ENCODE measurements around the gene ZBTB20.

The ZBTB20 gene

DNA sequence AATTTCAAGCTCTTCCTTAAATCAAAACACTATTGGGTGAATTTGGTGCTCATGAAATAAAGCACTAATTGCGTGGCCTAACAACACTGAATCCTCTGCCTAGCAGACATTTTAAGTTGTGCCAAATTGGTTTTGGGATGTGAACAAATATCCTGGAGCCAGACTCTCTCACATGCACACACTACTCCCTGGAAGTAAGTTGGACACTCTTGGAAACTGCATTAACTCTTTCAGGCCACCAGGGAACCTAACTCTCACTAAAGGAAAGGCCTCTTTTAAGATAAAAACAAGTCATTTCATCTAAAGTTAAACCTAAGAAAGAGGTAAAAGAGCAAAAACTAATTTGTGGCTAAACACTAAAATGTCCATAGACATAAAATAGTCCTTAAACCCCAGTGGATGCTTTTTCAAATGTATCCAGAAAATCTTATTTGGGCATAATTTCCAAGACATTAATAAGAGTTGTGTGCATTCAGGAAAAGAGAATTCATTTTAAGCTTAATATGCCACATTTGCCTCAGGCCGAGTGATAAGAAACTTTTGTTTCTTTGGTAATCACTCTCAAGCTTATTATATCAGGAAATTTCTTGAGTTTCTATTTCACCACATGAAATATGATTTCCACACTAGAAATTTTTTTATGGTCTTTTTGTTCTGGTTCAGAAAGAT, 61.8 kb downstream of the ZBTB20 start:
- H3K9ac ChIP-seq (ENCODE audit: low read depth, low read length): no peak overlapping the region
- no peak for TF ChIP-seq EZH2 (IDR thresholded peaks at IDR 0.05; ENCODE audit: borderline replicate concordance, low read depth, low read length, severe bottlenecking)
- TF ChIP-seq, protein P1, sequence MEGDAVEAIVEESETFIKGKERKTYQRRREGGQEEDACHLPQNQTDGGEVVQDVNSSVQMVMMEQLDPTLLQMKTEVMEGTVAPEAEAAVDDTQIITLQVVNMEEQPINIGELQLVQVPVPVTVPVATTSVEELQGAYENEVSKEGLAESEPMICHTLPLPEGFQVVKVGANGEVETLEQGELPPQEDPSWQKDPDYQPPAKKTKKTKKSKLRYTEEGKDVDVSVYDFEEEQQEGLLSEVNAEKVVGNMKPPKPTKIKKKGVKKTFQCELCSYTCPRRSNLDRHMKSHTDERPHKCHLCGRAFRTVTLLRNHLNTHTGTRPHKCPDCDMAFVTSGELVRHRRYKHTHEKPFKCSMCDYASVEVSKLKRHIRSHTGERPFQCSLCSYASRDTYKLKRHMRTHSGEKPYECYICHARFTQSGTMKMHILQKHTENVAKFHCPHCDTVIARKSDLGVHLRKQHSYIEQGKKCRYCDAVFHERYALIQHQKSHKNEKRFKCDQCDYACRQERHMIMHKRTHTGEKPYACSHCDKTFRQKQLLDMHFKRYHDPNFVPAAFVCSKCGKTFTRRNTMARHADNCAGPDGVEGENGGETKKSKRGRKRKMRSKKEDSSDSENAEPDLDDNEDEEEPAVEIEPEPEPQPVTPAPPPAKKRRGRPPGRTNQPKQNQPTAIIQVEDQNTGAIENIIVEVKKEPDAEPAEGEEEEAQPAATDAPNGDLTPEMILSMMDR (IDR thresholded peaks at IDR 0.05; ENCODE audit: borderline replicate concordance, extremely low read depth, low read length, poor library complexity, severe bottlenecking): peak; percentile 16
- H2AFZ ChIP-seq (ENCODE audit: low read depth, low read length): no peak overlapping the region
- peaks cover 5% of the 10 kb centered on the region for H3K79me2 ChIP-seq (ENCODE audit: insufficient read depth, low read length)
- no peaks in the 10 kb centered on the region for H3K36me3 ChIP-seq (ENCODE audit: insufficient read depth, low read length)
- no peak overlapping the region for H3K4me2 ChIP-seq (ENCODE audit: insufficient read depth, low read length)
- no peaks in the 10 kb centered on the region for H3K4me1 ChIP-seq (ENCODE audit: insufficient read depth, low read length)
- H3K27me3 ChIP-seq (ENCODE audit: insufficient read depth, low read length, poor library complexity): no peaks in the 10 kb centered on the region
- DNase-seq (no peak), ATAC-seq (ENCODE audit: insufficient read depth, low read depth) (no peak)
- H3K4me3 ChIP-seq (ENCODE audit: low read depth in 1 of 2, low read length in 2 of 2): no peak overlapping the region
- H3K27ac ChIP-seq (ENCODE audit: low read length): no peak overlapping the region
- H4K20me1 ChIP-seq (ENCODE audit: insufficient read depth, low read length): no peaks in the 10 kb centered on the region
- H3K9me3 ChIP-seq (ENCODE audit: insufficient read depth, low read length, severe bottlenecking): no peaks in the 10 kb centered on the region

DNA sequence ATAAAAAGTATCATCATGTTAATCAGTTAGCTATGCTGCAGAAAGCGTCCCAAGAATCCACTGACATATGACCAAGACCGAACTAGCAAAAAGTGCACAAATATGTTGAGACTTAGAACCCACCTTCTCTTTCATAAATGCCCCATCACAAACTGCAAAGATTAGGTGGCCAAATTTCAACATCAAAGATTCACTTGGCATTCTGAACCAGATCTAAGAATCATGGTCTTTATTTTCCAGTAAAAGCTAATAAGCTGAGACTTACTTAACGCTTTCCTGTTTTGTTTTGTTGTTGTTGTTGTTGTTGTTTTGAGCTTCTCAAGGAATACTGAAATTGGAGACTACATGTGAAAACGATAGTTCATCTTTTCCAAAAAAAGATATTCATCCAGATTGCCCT, 62.4 kb downstream of the ZBTB20 start:
- Histone ChIP-seq H3K27me3 (ENCODE audit: insufficient read depth, low read length, poor library complexity) (no peaks in the 10 kb centered on the region), H2AFZ (ENCODE audit: low read depth, low read length) (no peak overlapping the region), H3K9ac (ENCODE audit: low read depth, low read length) (no peak overlapping the region), H3K79me2 (ENCODE audit: insufficient read depth, low read length) (peaks cover 7% of the 10 kb centered on the region), H3K9me3 (ENCODE audit: insufficient read depth, low read length, severe bottlenecking) (no peaks in the 10 kb centered on the region), H3K4me1 (ENCODE audit: insufficient read depth, low read length) (no peaks in the 10 kb centered on the region), H3K4me2 (ENCODE audit: insufficient read depth, low read length) (no peak overlapping the region), H3K27ac (ENCODE audit: low read length) (no peak overlapping the region), H4K20me1 (ENCODE audit: insufficient read depth, low read length) (no peaks in the 10 kb centered on the region; the same call in 1 of the 2 replicates), H3K36me3 (ENCODE audit: insufficient read depth, low read length) (no peaks in the 10 kb centered on the region), H3K4me3 (ENCODE audit: low read depth in 1 of 2, low read length in 2 of 2) (no peak overlapping the region)
- DNase-seq (no peak), ATAC-seq (ENCODE audit: insufficient read depth, low read depth) (no peak)
- TF ChIP-seq EZH2 (IDR thresholded peaks at IDR 0.05; ENCODE audit: borderline replicate concordance, low read depth, low read length, severe bottlenecking): no peak
- TF ChIP-seq, protein P1 (IDR thresholded peaks at IDR 0.05; ENCODE audit: borderline replicate concordance, extremely low read depth, low read length, poor library complexity, severe bottlenecking): no peak

DNA sequence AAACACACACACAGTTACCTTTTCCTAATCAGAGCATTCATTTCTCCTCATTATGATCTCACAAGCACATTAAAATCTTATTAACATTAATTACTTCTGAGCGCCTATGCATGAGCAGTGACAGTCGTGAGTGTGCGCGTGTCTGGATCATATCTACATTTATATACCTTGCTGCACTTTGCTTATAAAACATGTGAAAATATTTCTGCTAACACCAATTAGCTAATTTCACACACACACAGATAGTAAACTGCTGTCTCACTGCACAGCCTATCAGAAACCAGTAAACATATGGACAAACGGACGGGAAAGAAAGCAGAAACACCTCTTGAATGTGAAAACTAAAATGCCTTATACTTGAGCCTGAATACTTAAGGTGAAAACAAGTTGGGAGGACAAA, 64.8 kb downstream of the ZBTB20 start:
- no peak overlapping the region for H3K9ac ChIP-seq (ENCODE audit: low read depth, low read length)
- no peak overlapping the region for H3K4me2 ChIP-seq (ENCODE audit: insufficient read depth, low read length)
- H2AFZ ChIP-seq (ENCODE audit: low read depth, low read length): no peak overlapping the region
- ATAC-seq (ENCODE audit: insufficient read depth, low read depth) (no peak), DNase-seq (no peak)
- H3K79me2 ChIP-seq (ENCODE audit: insufficient read depth, low read length): peaks cover 5% of the 10 kb centered on the region; the same call in 1 of the 2 replicates
- H3K4me3 ChIP-seq (ENCODE audit: low read depth in 1 of 2, low read length in 2 of 2): no peak overlapping the region
- TF ChIP-seq EZH2 (IDR thresholded peaks at IDR 0.05; ENCODE audit: borderline replicate concordance, low read depth, low read length, severe bottlenecking): no peak
- TF ChIP-seq, protein P1 (IDR thresholded peaks at IDR 0.05; ENCODE audit: borderline replicate concordance, extremely low read depth, low read length, poor library complexity, severe bottlenecking): no peak
- H3K27me3 ChIP-seq (ENCODE audit: insufficient read depth, low read length, poor library complexity): no peaks in the 10 kb centered on the region
- H3K36me3 ChIP-seq (ENCODE audit: insufficient read depth, low read length): no peaks in the 10 kb centered on the region
- no peak overlapping the region for H3K27ac ChIP-seq (ENCODE audit: low read length)
- H4K20me1 ChIP-seq (ENCODE audit: insufficient read depth, low read length): no peaks in the 10 kb centered on the region; the same call in 1 of the 2 replicates
- no peaks in the 10 kb centered on the region for H3K9me3 ChIP-seq (ENCODE audit: insufficient read depth, low read length, severe bottlenecking)
- H3K4me1 ChIP-seq (ENCODE audit: insufficient read depth, low read length): no peaks in the 10 kb centered on the region

All from DND-41 (cell line).